Muscle of arm (tissue), 12 donors: ENCODE measurements around the gene HEYL. TPM values are rescaled to one million over a fixed set of nuclear protein-coding genes. Genes with fewer than 3 reads are reported as not detected.

Experiments used
- DNase-seq: peaks from one replicate; pipeline ENCODE4 v3.0.0-alpha.2; 2013
- polyA plus RNA-seq, 12 donors: library from polyadenylated mRNA; unstranded; fragments of 120-200 nt; gene quantifications; one replicate each; pipeline ENCODE4 v1.2.1, GENCODE V29; 2013; ENCODE audit not compliant: insufficient read length in 12 of 12

Gene HEYL
- polyA plus RNA-seq, 12 donors, result 32.9 to 63.6 (median 51.9) TPM; not detected in 1

- DNase-seq, result no peak
Measured at GRCh38 chr1:39643705-39644104, 4.3 kb upstream of the HEYL start.

GRCh38 chr1:39642796-39643195 is 3.4 kb upstream of the HEYL start:
- no peak for DNase-seq

- DNase-seq, result no peak
Measured at GRCh38 chr1:39640861-39641260, 1.4 kb upstream of the HEYL start.

- DNase-seq, result no peak
Measured at GRCh38 chr1:39638965-39639304, 508 bp downstream of the HEYL start.

GRCh38 chr1:39637361-39637760 is 2.1 kb downstream of the HEYL start:
- no peak for DNase-seq

- DNase-seq, result no peak
Measured at GRCh38 chr1:39635871-39636210, 3.6 kb downstream of the HEYL start.

GRCh38 chr1:39635205-39635870 is 4.1 kb downstream of the HEYL start:
- no peak for DNase-seq

GRCh38 chr1:39633422-39633821 is 6.0 kb downstream of the HEYL start:
- no peak for DNase-seq

GRCh38 chr1:39632682-39633417 is 6.6 kb downstream of the HEYL start:
- DNase-seq, result no peak

GRCh38 chr1:39632323-39632681 is 7.1 kb downstream of the HEYL start:
- no peak for DNase-seq

GRCh38 chr1:39631361-39632322 is 7.8 kb downstream of the HEYL start:
- DNase-seq, result no peak

- DNase-seq, result no peak
Measured at GRCh38 chr1:39628807-39629350, 10.6 kb downstream of the HEYL start.

GRCh38 chr1:39626646-39627045 is 12.8 kb downstream of the HEYL start:
- no peak for DNase-seq

GRCh38 chr1:39625462-39626273 is 13.8 kb downstream of the HEYL start:
- DNase-seq, result no peak

GRCh38 chr1:39625009-39625408 is 14.4 kb downstream of the HEYL start:
- no peak for DNase-seq

- no peak for DNase-seq
Measured at GRCh38 chr1:39623053-39623452, 16.4 kb downstream of the HEYL start.

- no peak for DNase-seq
Measured at GRCh38 chr1:39622427-39622826, 17.0 kb downstream of the HEYL start.

GRCh38 chr1:39620659-39621165 is 18.7 kb downstream of the HEYL start:
- DNase-seq, result no peak

- DNase-seq, result no peak
Measured at GRCh38 chr1:39617488-39618049, 21.9 kb downstream of the HEYL start.

- DNase-seq, result no peak
Measured at GRCh38 chr1:39615086-39615673, 24.3 kb downstream of the HEYL start.

- DNase-seq, result no peak
Measured at GRCh38 chr1:39614488-39614887, 25.0 kb downstream of the HEYL start.
